ENCODE measurements around the gene FAM217A. TPM values are rescaled to one million over a fixed set of nuclear protein-coding genes. Genes with fewer than 3 reads are reported as not detected.
"Not testable (repeated sequence)": the region's sequence is repeated elsewhere in the genome, so short reads cannot be mapped to it uniquely, and the experiment has no call there.

Gene FAM217A
- total RNA-seq, 2 experiments from 2014 or later = not detected

GRCh38 chr6:4100655-4101054 lies 21.7 kb upstream of the FAM217A start:
- intact Hi-C loops (cut with DNase I, micrococcal nuclease) = no loop called here
- Mint-ChIP-seq H3K27ac (no peak overlapping the region), H3K9me3 (no peaks in the 10 kb centered on the region), H3K27me3 (peaks cover 4% of the 10 kb centered on the region), H3K4me1 (ENCODE audit: low read depth) (no peaks in the 10 kb centered on the region), H3K36me3 (ENCODE audit: low read depth) (no peaks in the 10 kb centered on the region), H3K4me3 (no peak overlapping the region)
- DNase-seq (no peak), ATAC-seq (ENCODE audit: poor library complexity) (no peak)
- ChIA-PET CTCF (no interaction called here), POLR2A (no interaction called here)
- H3K4me3 ChIP-seq (ENCODE audit: low read length) = no peak overlapping the region
- H3K27me3 ChIP-seq (ENCODE audit: control insufficient read depth in 1 of 2, insufficient read depth in 2 of 2, low read length in 2 of 2) = peaks cover 0 to 4% of the 10 kb centered on the region in 2 experiments
- no peaks in the 10 kb centered on the region for H3K36me3 ChIP-seq (ENCODE audit: insufficient read depth, low read length)
- H3K27ac ChIP-seq (ENCODE audit: low read depth in 1 of 2, low read length in 2 of 2) = no peak overlapping the region
- H3K4me1 ChIP-seq (ENCODE audit: insufficient read depth, low read length) = no peaks in the 10 kb centered on the region
- H3K9me3 ChIP-seq (ENCODE audit: control insufficient read depth in 1 of 2, insufficient read depth in 1 of 2, low read length in 2 of 2) = no peaks in the 10 kb centered on the region
- no peak for TF ChIP-seq CTCF (IDR thresholded peaks at IDR 0.05)

- CTCF ChIA-PET = no interaction called here
- no peak for DNase-seq
- H3K4me1 ChIP-seq (ENCODE audit: insufficient read depth, low read length) = no peaks in the 10 kb centered on the region
These were observed 14.4 kb upstream of the FAM217A start for GRCh38 chr6:4093288-4093687.

GRCh38 chr6:4091941-4092340 lies 13.0 kb upstream of the FAM217A start:
- Histone ChIP-seq H3K9me3 (ENCODE audit: control insufficient read depth in 1 of 2, insufficient read depth in 1 of 2, low read length in 2 of 2) (no peaks in the 10 kb centered on the region), H3K4me1 (ENCODE audit: insufficient read depth, low read length) (no peaks in the 10 kb centered on the region), H3K4me3 (ENCODE audit: low read length) (no peak overlapping the region), H3K27me3 (ENCODE audit: control insufficient read depth in 1 of 2, insufficient read depth in 2 of 2, low read length in 2 of 2) (no peaks in the 10 kb centered on the region), H3K36me3 (ENCODE audit: insufficient read depth, low read length) (no peaks in the 10 kb centered on the region), H3K27ac (ENCODE audit: low read depth in 1 of 2, low read length in 2 of 2) (no peak overlapping the region)
- Mint-ChIP-seq H3K4me3 (no peak overlapping the region), H3K9me3 (no peaks in the 10 kb centered on the region), H3K4me1 (ENCODE audit: low read depth) (no peaks in the 10 kb centered on the region), H3K27me3 (no peaks in the 10 kb centered on the region), H3K36me3 (ENCODE audit: low read depth) (no peaks in the 10 kb centered on the region), H3K27ac (no peak overlapping the region)
- intact Hi-C loops (cut with DNase I, micrococcal nuclease) = no loop called here
- CTCF ChIA-PET = no interaction called here
- POLR2A ChIA-PET = no interaction called here
- no peak for DNase-seq
- no peak for TF ChIP-seq CTCF (IDR thresholded peaks at IDR 0.05)
- no peak for ATAC-seq (ENCODE audit: poor library complexity)

More at GRCh38 chr6:4093288-4093687, 14.4 kb upstream of the FAM217A start:
- no peaks in the 10 kb centered on the region for H3K9me3 ChIP-seq (ENCODE audit: control insufficient read depth in 1 of 2, insufficient read depth in 1 of 2, low read length in 2 of 2)
- no peak overlapping the region for H3K27ac ChIP-seq (ENCODE audit: low read depth in 1 of 2, low read length in 2 of 2)
- intact Hi-C loops (cut with DNase I, micrococcal nuclease) = no loop called here
- no peaks in the 10 kb centered on the region for H3K36me3 ChIP-seq (ENCODE audit: insufficient read depth, low read length)
- no peak for ATAC-seq (ENCODE audit: poor library complexity)
- Mint-ChIP-seq H3K9me3 (no peaks in the 10 kb centered on the region), H3K27me3 (no peaks in the 10 kb centered on the region), H3K27ac (no peak overlapping the region), H3K4me1 (ENCODE audit: low read depth) (no peaks in the 10 kb centered on the region), H3K4me3 (no peak overlapping the region), H3K36me3 (ENCODE audit: low read depth) (no peaks in the 10 kb centered on the region)
- no peak overlapping the region for H3K4me3 ChIP-seq (ENCODE audit: low read length)
- POLR2A ChIA-PET = interaction anchor here (0.6 kb wide), 1 partner anchor 992 kb away, joined by 3 read pairs; no protein-coding TSS in a partner anchor
- no peaks in the 10 kb centered on the region for H3K27me3 ChIP-seq (ENCODE audit: control insufficient read depth in 1 of 2, insufficient read depth in 2 of 2, low read length in 2 of 2)
- TF ChIP-seq CTCF (IDR thresholded peaks at IDR 0.05) = no peak

- CTCF ChIA-PET; H3K9me3 Mint-ChIP-seq; H3K27me3 ChIP-seq (ENCODE audit: control insufficient read depth in 1 of 2, insufficient read depth in 2 of 2, low read length in 2 of 2); H3K4me3 Mint-ChIP-seq; H3K27ac ChIP-seq (ENCODE audit: low read depth in 1 of 2, low read length in 2 of 2); DNase-seq; H3K36me3 Mint-ChIP-seq (ENCODE audit: low read depth); H3K36me3 ChIP-seq (ENCODE audit: insufficient read depth, low read length); H3K4me1 ChIP-seq (ENCODE audit: insufficient read depth, low read length); H3K4me1 Mint-ChIP-seq (ENCODE audit: low read depth); H3K9me3 ChIP-seq (ENCODE audit: control insufficient read depth in 1 of 2, insufficient read depth in 1 of 2, low read length in 2 of 2); H3K4me3 ChIP-seq (ENCODE audit: low read length); POLR2A ChIA-PET; H3K27me3 Mint-ChIP-seq; H3K27ac Mint-ChIP-seq; intact Hi-C loops (cut with DNase I, micrococcal nuclease); ATAC-seq (ENCODE audit: poor library complexity): not testable (repeated sequence)
These were observed 11.1 kb upstream of the FAM217A start for GRCh38 chr6:4090043-4090442.
